HG02973 (cell line): ENCODE data around the gene GEMIN7.

Experiments
- ATAC-seq: cut with Tn5 transposase; IDR thresholded peaks from one replicate; pipeline ENCODE4 v1.9.1; 2021; ENCODE audit warnings: moderate library complexity; ENCODE audit not compliant: unreplicated experiment

GEMIN7 gene

DNA sequence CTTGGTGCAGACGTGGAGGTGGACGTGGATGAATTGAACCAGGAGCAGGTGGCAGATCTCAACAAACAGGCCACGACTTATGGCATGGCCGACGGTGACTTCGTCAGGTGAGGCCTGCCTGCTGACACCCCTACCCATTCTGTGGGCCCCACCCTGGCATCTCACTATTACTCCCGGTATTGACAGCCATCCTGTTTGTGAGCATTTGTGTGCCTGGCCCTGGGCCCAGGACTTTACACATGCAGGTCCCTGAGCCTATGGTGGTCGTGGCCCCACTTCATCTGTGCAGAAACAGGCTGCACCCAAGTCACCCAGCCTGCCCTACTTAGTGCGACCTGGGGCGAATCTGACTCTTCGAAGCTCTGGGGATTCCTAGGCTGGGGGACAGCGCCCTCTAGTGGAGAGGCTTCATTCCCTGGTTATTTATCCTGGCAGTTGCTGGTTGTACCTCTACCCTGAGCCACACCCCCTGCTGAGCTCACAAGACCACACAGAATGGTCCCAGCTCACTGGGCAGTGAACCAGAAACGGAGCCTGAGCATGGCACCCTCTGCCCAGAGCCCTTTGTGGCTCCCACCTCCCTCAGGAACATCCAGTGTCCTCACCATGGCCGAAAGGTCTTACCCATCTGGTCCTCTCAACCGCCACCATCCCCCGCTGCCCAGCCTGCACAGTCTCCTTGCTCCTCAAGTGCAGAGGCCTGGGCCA, 19.6 kb upstream of the GEMIN7 start:
- ATAC-seq: peak; percentile 38

DNA sequence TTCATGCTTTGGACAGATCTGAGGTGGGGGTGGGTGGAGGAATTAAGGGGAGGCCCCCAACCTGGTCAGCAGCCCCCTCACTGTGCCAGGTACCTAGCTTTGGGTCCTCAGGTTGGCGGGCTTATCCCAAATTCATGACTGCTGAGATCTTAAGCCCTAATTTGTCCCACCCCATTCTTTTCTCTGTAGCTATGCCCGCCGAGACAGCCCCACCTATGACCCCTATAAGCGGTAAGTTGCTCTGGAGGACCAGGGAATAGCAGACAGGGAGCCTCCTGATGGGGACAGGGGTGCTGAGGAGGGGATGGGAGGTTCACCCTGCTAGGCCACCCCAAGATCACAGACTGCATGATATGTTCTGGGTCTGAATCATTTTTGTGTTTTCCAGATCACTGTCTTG, 17.1 kb upstream of the GEMIN7 start:
- ATAC-seq: no peak

DNA sequence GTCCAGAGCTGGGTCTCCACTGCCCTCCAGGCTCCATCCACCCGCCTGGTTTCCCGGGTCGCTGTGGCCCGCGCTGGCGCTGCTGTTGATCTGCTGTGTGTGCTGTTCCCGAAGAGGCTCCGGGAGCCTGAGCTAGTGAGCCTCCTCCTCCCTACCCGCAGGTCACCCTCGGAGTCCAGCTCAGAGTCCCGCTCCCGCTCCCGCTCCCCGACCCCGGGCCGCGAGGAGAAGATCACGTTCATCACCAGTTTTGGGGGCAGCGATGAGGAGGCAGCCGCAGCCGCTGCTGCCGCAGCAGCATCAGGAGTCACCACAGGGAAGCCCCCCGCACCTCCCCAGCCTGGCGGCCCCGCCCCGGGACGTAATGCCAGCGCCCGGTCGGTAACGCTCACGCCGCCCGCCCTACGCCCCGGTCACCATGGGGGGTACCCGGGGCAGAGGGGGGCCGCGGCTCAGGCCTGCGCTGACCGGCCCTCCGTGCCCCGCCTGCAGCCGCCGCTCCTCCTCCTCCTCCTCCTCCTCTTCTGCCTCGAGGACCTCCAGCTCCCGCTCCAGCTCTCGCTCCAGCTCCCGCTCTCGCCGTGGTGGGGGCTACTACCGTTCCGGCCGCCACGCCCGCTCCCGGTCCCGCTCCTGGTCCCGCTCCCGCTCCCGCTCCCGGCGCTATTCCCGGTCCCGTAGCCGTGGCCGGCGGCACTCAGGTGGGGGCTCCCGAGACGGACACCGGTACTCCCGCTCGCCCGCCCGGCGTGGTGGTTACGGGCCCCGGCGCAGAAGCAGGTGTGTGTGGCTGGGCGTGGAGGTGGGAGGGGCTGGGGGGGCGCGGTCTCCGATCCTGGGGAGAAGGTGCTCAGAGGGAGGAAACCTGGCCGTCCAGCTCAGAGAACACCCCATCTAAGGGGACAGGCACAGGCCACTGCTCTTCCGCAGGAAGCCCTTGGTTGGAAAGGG, 14.9 kb upstream of the GEMIN7 start:
- ATAC-seq: no peak

DNA sequence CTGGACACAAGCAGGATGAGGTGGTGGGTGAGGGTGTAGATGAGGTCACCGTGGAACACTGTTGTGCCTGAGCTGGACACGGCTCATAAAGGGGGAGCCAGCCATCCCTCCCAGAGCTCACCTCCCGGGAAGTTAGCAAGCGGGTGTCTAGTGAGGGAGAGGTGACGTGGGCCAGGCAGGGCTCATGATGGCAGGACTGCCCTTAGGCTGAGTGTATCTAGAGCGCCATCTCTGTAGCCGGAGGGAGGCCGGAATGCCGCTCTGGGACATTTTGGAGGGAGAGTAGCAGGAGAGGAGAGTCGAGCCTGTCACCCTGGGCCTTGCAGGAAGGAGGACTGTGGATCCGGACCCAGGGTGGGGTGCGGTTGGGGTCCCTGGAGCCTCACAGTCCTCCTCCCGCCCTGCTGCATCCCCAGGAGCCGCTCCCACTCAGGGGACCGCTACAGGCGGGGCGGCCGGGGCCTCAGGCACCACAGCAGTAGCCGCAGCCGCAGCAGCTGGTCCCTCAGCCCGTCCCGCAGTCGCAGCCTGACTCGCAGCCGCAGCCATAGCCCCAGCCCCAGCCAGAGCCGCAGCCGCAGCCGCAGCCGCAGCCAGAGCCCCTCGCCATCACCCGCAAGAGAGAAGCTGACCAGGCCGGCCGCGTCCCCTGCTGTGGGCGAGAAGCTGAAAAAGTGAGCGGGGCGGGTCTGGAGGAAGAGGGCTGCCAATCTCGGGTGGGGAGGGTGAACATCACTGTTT, 12.0 kb upstream of the GEMIN7 start:
- ATAC-seq: no peak

DNA sequence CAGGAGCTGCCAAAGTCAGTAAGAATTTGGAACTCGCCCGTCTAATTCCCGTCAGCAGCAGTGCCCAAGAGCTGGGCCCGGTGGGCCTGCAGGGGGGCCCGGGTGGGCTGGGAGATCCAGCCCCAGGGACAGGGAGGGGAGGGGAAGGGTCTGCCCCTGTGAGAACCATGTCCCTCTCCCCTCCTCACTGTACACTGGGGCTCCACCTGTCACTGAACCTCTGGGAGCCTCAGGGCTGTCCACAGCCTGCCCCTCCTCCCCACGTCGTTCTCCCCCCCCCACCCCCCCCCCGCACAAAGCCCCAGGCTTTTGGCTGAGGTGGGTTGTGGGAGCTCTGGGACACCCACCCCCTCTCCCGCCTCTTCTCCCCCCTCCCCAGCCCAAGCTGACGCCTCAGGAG, 11.0 kb upstream of the GEMIN7 start:
- ATAC-seq: no peak

DNA sequence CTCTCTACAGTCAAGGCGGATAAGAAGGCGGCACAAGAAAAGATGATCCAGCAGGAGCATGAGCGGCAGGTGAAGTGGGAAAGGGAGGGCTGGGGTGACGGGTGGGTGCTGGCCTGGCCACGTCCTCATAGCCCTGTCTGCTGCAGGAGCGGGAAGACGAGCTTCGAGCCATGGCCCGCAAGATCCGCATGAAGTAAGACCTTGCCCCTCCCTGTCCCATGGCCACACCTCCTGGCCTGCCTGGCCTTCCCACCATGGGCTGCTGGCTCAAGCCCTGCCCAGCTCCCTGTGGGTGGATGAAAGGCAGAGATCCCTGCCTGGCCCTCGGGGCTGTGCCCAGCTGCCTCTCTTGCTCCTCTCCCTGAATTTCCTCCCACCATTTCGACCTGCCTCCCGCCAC, 10.0 kb upstream of the GEMIN7 start:
- ATAC-seq: no peak

DNA sequence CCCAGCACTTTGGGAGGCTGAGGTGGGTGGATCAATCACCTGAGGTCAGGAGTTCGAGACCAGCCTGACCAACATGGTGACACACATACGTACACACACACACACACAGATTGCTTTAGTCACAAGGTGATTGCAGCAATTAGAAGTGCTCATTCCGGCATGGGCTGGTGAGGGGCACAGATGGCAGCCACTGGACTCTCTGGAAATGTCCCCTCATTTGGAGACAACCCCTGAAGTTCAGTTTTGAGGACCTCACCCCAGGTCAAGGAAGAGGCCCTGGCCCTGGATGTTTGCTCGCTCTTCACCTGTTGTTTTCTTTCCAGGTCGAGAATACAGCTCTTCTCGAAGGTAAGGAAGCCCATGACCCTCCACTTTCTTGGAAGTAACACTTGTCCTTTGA, 8.8 kb upstream of the GEMIN7 start:
- no peak for ATAC-seq

DNA sequence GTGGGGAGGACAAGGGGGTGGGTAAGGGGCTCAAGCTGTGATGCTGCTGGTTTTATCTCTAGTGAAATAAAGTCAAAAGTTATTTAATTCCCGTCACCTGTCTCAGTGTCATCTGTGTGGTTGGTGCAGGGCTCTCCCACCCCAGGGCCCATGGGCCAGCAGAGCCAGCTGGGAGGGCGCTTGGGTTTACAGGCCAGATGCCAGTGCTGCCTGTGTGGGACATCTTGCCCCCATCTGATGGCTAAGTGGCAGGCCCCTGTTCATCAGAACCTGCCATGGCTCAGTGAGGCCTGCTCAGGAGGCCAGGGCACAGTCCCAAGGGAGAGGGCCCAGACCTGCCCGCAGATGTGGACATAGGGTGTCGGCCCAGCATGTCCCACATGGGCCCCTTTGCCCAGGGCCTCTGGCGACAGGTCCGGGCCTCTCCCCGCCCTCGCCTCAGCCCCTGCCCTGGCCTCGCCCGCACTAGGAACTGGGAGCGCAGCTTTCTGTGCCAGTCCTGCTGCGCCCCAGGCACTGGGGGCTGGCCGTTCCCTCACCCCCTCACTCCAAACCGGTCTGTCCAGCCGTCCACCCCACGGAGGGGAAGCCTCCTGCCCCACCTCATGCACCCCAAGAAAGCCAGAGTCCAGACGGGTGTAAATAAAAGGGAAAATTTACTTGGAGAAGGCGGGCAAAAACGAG, 8.1 kb upstream of the GEMIN7 start:
- no peak for ATAC-seq

DNA sequence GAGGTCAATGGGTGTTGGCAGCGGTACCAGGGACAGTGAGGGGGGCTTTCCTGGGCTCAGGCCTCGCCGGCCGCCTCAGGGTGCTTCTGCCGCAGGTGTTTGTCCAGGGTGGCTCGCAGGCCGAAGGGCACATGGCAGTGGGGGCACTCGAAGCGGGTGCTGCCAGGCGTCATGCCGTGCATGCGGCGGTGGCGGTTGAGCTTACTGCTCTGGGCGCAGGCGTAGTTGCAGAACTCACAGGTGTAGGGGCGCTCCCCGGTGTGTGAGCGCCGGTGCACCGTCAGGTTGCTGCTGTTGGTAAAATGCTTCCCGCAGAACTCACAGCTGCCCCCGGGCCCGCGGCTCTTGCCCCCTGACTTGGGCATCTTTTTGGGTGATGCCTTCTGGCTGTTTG, 7.5 kb upstream of the GEMIN7 start:
- ATAC-seq: no peak

DNA sequence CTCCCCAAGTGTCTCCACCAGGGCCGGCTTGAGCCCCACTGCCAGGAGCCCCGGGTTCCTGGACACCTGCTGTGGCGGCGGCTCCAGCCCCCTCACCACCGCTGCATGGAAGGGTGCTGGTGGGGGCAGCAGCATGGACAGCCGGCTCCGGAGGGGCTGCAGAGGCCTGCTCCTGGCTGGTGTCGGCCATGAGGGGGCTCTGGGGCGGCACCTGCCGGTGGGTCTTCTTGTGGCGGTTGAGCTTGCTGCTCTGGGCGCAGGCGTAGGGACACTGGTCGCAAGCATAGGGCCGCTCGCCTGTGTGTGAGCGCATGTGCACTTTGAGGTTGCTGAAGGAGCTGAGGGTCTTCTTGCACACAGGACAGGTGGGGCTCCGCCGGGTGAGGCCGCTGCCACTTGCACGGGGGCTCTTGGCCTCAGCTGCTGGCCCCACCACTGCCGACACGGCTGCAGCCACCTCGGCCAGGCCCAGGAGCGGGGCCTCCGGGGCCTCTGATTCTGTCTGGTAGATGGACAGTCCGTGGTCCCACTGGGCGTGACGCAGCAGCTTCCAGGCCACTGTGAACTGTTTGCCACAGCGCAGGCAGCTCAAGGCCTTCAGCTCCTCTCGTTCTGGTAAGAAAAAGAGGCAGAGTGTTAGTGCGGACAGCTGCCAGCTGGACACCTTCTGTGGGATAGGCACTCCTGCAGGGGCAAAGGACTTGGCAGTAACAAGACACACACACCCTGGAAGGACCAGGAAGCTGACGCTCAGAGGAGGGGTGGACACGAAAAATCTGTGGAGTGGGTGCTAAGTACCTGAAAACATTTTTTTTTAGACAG, 6.9 kb upstream of the GEMIN7 start:
- no peak for ATAC-seq

DNA sequence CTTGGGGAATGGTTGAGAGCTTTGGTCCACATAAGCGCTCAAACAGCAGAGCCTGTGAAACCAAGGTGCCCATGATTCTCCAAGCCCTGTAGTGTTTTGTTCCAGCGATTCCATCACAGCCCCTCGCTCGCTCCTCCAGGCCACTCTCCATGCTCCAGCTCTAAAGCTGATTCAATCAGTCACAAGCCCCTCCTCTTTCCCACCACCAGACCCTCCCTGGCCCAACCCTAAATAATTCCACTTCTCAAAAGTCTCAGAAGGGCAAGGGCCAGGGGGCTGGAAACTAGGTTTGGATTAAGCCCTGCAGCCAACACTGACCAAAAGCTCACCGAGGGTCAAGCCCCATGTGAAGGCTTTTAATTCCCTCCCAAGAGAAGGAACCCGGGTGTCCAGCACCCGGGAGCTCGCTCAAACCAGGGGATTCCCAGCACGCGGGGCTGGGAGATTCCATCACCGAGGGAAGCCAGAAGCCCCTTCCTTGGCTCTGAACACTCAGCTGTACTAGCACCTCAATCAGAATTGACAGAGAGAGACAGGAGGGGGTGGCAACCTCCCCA, 4.2 kb upstream of the GEMIN7 start:
- ATAC-seq: no peak

DNA sequence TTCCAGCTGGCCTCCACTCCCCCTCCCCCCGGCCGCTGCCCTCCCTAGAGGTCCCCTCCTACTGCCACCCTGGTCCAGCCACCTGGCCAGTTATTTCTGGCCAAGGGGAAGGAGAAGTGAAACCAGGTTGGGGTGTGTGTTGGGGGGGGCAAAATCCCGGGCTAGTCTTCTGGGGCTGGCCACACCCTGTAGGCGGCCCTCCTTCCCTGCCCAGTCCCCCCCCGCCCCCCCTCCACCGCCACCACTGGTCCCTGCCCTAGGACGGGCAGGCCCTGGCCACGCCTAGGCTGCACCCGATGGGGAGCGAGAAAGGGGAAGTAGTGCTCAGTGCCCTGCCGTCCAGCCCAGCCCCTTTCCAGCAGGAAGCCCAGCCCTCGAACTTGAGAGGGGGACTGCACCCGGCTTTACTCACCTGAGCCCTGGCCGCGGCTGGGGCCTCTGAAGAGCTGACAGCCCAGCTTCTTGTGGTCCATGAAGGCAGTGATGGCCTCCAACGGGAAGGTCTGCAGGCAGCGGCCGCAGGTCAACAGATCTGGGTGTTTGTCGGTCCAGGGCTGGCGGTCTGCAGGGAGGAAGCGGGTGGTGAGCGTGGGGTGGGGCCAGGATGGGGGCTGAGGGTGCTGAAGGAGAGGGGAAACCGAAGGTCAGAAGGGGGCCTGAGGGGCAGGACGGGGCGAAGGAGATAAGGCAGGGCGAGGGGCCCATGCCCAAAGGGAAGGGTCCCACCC, 3.6 kb upstream of the GEMIN7 start:
- peak; percentile 40 for ATAC-seq

DNA sequence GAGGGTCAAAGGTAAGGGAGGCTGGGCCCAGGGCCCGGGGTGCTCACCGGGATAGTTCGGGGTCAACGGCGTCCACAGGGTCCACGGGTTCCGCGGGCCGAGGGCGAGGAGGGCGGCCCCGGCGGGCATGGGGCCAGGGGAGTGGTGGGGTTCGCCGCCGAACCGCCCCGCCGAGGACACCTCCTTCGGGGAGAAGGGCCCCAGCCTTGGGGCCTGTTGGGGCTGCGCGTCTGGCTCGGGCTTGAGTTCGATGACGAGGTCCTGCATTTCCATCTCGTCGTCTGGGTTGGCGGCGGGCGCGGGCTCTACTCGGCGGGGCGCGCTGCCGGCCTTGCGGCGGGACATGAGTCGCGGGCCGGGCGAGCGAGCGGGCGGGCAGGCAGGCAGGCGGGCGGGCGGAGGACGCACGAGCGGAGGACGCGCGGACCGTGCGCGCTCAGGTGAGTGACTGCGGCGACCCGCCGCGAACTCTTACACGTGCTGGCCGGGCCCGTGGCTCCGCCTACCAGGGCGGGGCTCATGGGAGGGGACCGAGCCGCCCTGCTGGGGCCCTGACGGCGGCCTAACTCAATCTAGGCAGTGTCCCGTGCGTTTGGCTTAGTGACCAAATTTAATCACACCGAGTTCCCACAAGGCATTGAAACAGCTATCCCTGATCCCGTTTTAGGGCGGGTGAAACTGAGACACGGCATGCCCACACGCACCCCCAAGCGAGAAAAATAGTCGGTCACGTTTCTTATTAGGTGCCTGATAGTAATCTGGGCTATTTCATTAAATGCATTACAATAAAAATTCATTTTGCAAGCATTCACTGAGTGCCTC, 2.8 kb upstream of the GEMIN7 start, which contains the start of gene ZNF296:
TSS of gene ZNF296 (minus strand) at position 450 of the 822 bp plus-strand sequence. CDS start at position 345, 105 bp downstream.
- peak; percentile 40 for ATAC-seq

DNA sequence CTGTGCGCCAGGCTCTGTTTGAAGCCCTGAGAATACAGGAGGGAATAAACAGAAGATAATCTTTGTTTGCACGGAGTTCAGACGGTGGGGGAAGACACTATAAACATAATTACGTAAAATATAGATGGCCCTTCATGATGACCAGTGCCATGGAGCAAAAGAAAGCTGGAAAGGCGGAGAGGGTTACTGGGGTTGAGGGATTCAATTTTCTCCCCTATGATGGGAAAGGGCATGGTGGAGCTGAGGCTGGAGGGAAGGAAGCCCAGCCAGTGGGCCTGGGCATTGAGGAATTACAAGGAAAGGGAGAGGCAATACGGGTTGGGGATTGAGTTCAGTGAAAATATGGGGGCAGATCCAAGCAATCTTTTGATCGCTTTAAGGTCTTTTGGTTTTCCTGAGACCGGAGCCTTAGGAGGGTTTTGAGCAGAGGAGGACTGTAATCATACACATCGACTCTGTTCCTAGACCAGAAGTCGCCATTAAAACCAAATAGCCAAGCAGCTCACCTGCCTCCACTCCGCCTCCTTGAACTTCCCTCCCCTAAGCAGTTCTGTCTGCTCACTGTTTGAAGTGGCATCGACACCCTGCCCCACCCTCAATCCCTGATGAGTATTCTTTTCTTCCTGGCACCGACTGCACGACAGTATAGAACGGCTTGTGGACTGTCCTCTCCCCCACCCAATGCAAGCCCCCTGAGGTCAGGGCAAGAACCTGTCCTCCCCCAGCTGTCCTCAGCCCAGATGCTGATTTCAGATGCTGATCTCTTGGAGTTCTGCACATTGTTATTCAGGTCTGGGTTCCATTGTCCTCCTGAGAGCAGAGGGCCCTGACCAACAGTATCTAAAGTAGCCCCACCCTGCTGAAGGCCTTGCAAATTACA, 2.0 kb upstream of the GEMIN7 start:
- no peak for ATAC-seq

DNA sequence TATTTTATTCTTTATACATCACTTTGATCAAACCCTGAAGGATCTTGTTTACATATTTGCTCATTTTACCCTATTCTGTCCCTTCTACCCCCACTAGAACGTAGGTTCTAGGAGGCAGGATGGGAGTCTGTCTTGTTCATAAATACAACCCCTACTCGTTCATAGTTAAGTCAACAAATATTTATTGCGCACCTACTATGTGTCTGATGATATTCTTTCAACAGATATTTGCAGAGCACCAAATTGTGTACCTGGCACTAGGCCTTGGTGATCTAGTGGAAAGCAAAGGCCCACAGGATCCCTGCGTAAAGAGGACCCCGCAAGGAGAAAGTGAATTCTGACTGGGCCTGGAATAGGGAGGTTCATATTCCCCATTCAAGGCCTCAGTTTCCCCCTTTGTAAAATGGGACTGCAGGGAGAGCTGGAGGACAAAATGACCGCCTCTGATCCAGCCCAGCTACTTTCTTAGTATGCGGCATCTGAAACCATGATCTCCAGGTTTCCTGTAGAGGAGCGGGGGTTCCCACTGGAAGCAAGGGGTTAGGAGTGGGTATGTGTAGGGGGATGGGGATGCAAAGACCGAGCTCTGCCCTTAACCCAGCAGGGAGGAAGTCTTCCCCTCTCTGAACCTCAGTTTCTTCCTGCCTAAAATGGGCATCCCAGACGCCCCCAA, 534 bp upstream of the GEMIN7 start:
- ATAC-seq: no peak

DNA sequence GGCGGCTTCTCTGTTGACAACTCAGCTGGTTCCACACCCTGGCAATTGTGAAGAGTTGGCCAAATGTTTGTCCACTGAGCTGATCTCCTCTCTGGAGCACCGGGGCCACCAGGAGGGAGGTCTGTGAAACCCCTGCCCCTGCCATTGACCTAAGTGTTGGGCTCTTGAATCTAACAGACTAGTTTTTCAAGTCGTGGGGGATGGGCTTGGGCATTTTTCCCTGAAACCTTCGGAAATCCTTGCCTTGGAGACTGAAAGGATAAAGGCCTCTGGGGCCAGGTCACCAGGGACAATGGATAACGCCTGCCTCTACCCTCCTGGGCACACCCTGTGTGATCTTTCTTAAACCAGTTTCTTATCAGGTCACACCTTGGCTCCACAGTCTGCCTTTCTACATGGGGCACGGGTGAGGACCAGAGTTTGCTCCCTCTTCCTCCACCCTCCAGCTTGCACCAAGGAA, 881 bp downstream of the GEMIN7 start:
- ATAC-seq: no peak

DNA sequence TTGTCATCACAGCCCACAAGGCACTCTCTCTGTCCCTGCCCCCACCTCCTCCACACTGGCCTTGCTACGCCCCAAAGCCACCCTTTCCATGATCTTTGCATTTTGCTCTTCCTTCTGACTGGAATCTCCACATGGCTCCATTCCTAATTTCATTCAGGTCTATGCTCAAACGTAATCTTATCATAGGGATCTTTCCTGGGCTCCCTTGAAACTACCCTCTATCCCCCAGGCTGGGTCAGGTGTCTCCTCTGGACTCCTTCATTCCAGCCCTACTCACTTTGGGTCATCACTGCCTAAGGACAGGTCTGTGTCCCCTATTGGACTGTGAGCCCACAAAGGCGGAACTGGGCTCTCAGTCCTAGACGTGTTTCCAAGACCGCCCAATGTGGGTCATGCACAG, 3.1 kb downstream of the GEMIN7 start:
- no peak for ATAC-seq
